Upper lobe of right lung (tissue), 1 donor: ENCODE results near the gene SSR1. TPM values are rescaled to one million over a fixed set of nuclear protein-coding genes. Genes with fewer than 3 reads are reported as not detected.
A peak's percentile ranks its signal among the peaks of the same experiment; 100 is the strongest.

Experiments
- ATAC-seq: fragments of 200-7000 bp; cut with Tn5 transposase; one replicate; pipeline ENCODE4 v1.9.1; 2020; ENCODE audit warnings: mild to moderate bottlenecking, moderate library complexity
- DNase-seq: peaks from one replicate; pipeline ENCODE4 v3.0.0-alpha.2; 2020
- H3K27ac ChIP-seq: fragments of 200-600 bp; one replicate; pipeline ENCODE4 v1.8.0; 2022
- H3K27me3 ChIP-seq: fragments of 200-600 bp; one replicate; pipeline ENCODE4 v1.8.0; 2022; ENCODE audit warnings: mild to moderate bottlenecking
- H3K36me3 ChIP-seq: fragments of 200-600 bp; one replicate; pipeline ENCODE4 v1.8.0; 2022
- H3K4me1 ChIP-seq: fragments of 200-600 bp; one replicate; pipeline ENCODE4 v1.8.0; 2022
- H3K4me3 ChIP-seq: fragments of 200-600 bp; one replicate; pipeline ENCODE4 v1.8.0; 2022; ENCODE audit warnings: mild to moderate bottlenecking
- H3K9me3 ChIP-seq: fragments of 200-600 bp; one replicate; pipeline ENCODE4 v1.8.0; 2022
- CTCF ChIP-seq: fragments of 200-600 bp; IDR thresholded peaks from one replicate; pipeline ENCODE4 v1.8.0; 2022; ENCODE audit warnings: antibody characterized with exemption
- intact Hi-C: fragments of 100-400 bp; cut with DNase I; formaldehyde crosslinking; loops from one replicate; pipeline ENCODE4 v1.11.0; 2022
- total RNA-seq: library from RNA; stranded (reverse); fragmentation: NEBNext Ultra II Directional; extraction: Animal tissue kit (Norgen Biotek cat#: 25700); gene quantifications from one replicate; pipeline ENCODE4 v1.2.1, GENCODE V29; 2021
- donor health status: DM: no; HTN: yes; CAD: no; lungs with severe emphysema.

The SSR1 gene
- total RNA-seq, 1 donor from 2014 or later = 128 TPM

- peaks cover 56% of the 10 kb centered on the region for H3K36me3 ChIP-seq
- H3K27me3 ChIP-seq = no peaks in the 10 kb centered on the region
- ATAC-seq (no peak), DNase-seq (no peak)
- TF ChIP-seq CTCF = no peak
- H3K27ac ChIP-seq = no peak overlapping the region
- intact Hi-C loops = loop anchor here (10.0 kb wide), 1 partner anchor 521 kb away; no protein-coding TSS in a partner anchor
- no peak overlapping the region for H3K4me3 ChIP-seq
- H3K4me1 ChIP-seq = peaks cover 20% of the 10 kb centered on the region
- no peaks in the 10 kb centered on the region for H3K9me3 ChIP-seq
Observed at GRCh38 chr6:7245668-7246393, 67.2 kb downstream of the SSR1 start.

GRCh38 chr6:7243179-7243981 lies 69.6 kb downstream of the SSR1 start:
- peak overlapping the region; percentile 67 for H3K27ac ChIP-seq
- no peak overlapping the region for H3K4me3 ChIP-seq
- no peaks in the 10 kb centered on the region for H3K27me3 ChIP-seq
- peaks cover 20% of the 10 kb centered on the region for H3K4me1 ChIP-seq
- peaks cover 48% of the 10 kb centered on the region for H3K36me3 ChIP-seq
- TF ChIP-seq CTCF = peak; percentile 88
- no peaks in the 10 kb centered on the region for H3K9me3 ChIP-seq
- DNase-seq = no peak
- ATAC-seq = peak; percentile 71
- intact Hi-C loops = loop anchor here (10.0 kb wide), 1 partner anchor 519 kb away; no protein-coding TSS in a partner anchor

GRCh38 chr6:7242835-7243178 lies 70.2 kb downstream of the SSR1 start:
- Histone ChIP-seq H3K27me3 (no peaks in the 10 kb centered on the region), H3K9me3 (no peaks in the 10 kb centered on the region), H3K27ac (peak overlapping the region; percentile 67), H3K4me3 (no peak overlapping the region), H3K4me1 (peaks cover 20% of the 10 kb centered on the region), H3K36me3 (peaks cover 48% of the 10 kb centered on the region)
- TF ChIP-seq CTCF = no peak
- no peak for DNase-seq
- ATAC-seq = no peak
- intact Hi-C loops = loop anchor here (10.0 kb wide), 1 partner anchor 518 kb away; no protein-coding TSS in a partner anchor

DNA sequence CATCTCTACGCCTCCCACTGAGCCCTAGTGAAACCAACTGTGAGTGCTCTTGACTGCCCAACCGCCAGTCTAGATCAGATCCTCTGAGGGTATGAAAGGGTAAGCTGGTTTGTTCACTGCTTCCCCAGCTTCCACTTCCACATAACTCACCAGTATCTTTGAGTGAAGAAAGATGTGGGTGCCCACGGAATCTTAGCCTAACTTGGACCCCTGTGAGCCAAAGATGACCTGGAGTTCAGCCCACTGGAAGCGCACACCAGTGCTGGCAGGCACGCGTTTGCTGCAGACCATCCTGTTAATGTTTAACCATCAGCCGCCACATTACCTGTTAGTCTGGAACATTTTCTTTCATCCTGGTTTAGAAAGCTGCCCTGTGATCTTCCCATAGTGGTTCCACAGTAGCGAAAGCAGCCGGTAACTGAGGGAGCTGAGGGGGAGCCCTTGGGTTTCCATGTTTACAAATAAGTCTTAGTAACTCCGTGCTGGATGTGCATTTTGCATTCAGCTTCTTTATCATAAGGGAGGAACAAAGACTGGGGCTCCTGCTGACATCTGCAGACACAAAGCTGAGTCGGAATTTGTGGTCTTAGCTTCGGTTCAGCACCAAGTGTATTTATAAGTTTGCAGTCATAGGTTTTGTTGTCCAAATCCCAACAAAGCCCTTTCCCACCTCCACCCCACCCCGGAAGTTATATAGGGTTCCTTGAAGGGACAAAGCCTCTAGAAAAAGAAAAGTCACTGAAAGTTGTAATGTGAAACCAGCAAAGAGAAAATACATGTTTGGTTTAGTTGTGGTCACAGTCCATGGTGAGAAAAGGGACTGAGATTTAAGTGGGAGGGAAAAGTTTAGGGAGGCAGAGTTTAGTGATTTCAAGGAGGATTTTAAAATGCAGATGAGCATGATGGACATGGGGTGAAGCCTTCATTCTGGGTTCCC lies 71.0 kb downstream of the SSR1 start:
- H3K36me3 ChIP-seq = peaks cover 42% of the 10 kb centered on the region
- intact Hi-C loops = loop anchor here (10.0 kb wide), 1 partner anchor 517 kb away; no protein-coding TSS in a partner anchor
- H3K27me3 ChIP-seq = no peaks in the 10 kb centered on the region
- peaks cover 20% of the 10 kb centered on the region for H3K4me1 ChIP-seq
- H3K27ac ChIP-seq = peak overlapping the region; percentile 67
- ATAC-seq (peak; percentile 42), DNase-seq (no peak)
- H3K4me3 ChIP-seq = no peak overlapping the region
- H3K9me3 ChIP-seq = no peaks in the 10 kb centered on the region
- TF ChIP-seq CTCF = no peak

DNA sequence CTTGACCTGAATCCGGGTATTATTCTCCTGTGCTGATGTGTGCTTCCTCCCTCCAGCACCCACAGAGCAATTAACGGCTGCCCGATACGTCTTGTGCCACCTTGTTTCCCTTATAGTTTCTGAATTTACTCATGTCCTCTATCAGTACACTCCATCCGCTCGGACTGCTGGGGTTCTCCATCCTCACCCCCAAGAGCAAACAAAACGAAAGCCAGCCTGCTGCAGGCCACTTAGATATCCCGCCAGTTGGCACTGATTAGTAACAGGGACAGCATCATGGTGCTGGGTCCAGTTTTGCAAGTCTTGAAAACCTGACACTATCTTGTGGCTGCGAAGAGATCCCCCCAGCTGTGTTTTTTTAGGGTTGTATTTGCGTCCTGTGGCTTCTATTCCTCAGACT lies 71.8 kb downstream of the SSR1 start:
- no peak for ATAC-seq
- intact Hi-C loops = loop anchor here (10.0 kb wide), 1 partner anchor 516 kb away; no protein-coding TSS in a partner anchor
- peak overlapping the region; percentile 67 for H3K27ac ChIP-seq

More for the DNA sequence above, 71.8 kb downstream of the SSR1 start:
- no peak for DNase-seq
- no peak for TF ChIP-seq CTCF
- H3K4me1 ChIP-seq = peaks cover 27% of the 10 kb centered on the region
- no peak overlapping the region for H3K4me3 ChIP-seq
- no peaks in the 10 kb centered on the region for H3K9me3 ChIP-seq
- H3K27me3 ChIP-seq = no peaks in the 10 kb centered on the region
- H3K36me3 ChIP-seq = peaks cover 34% of the 10 kb centered on the region
